HL-60/S4 (cell line): ENCODE results near the gene TMEM91.

Experiments used
- in situ Hi-C: fragments of 300-500 bp; cut with MboI; formaldehyde crosslinking; loops from 2 replicates; pipeline ENCODE4 v1.14.3; 2022; ENCODE audit warnings: low sequenced_read_pairs

The TMEM91 gene

DNA sequence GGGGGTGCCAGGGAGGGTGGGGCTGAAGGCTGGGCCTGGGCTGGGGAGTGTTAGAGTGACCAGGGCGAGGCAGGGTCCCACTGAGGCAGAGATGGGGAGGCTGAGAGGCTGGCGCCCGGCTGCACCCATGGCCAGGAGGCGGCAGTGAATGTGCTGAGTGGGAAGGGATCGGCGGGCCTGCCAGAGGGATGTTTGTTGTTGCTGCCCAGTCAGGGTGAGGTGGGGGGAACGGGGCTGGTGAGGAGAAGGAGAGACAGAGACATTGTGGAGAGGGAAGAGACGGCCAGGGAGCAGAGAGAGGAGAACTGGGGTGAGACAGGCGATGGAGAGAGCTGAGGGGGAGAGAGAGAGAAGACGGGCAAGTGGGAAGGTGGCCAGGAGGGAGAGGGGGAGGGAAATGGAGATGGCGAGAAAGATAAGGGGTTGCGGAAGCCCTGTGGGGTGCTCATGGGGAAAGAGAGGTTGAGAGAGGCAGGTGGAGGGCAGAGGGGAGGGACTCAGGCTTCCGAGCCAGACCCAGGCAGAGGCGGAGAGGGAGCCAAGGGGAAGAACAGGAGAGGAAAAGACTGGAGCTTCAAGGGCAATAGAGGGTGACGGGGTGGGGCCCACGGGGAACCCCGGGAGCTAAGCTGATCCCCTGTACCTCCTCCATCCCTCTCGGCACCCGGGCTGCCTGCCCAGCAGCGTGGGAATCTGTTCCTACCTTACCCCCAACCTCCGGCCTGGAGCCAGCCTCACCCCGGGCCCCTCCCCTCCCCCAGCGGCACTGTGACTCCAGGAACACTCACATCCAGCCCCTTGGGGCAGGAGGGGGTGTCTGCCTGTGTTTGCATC lies 51.5 kb downstream of the TMEM91 start:
- in situ Hi-C loops, result no loop called here

DNA sequence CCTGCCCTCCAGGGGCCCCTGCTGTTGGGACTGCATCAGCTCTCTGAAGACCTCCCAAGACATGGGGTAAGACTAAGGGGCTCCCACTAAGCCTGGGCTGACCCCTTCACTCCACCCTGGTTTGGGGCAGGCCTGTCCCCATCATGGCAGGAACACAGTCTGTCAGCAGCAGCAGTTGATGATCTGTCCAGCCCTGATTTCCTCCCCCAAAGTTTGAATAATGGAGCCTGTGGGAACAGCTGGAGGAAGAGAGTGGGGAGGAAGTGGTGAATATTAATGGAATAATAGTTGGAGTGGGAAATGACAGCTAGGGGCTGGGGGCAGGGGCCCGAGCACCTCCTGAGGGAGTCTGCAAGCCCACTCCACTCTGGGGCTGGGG lies 52.1 kb downstream of the TMEM91 start:
- in situ Hi-C loops, result no loop called here

GRCh38 chr19:41430922-41431321 lies 54.6 kb downstream of the TMEM91 start:
- in situ Hi-C loops, result no loop called here

DNA sequence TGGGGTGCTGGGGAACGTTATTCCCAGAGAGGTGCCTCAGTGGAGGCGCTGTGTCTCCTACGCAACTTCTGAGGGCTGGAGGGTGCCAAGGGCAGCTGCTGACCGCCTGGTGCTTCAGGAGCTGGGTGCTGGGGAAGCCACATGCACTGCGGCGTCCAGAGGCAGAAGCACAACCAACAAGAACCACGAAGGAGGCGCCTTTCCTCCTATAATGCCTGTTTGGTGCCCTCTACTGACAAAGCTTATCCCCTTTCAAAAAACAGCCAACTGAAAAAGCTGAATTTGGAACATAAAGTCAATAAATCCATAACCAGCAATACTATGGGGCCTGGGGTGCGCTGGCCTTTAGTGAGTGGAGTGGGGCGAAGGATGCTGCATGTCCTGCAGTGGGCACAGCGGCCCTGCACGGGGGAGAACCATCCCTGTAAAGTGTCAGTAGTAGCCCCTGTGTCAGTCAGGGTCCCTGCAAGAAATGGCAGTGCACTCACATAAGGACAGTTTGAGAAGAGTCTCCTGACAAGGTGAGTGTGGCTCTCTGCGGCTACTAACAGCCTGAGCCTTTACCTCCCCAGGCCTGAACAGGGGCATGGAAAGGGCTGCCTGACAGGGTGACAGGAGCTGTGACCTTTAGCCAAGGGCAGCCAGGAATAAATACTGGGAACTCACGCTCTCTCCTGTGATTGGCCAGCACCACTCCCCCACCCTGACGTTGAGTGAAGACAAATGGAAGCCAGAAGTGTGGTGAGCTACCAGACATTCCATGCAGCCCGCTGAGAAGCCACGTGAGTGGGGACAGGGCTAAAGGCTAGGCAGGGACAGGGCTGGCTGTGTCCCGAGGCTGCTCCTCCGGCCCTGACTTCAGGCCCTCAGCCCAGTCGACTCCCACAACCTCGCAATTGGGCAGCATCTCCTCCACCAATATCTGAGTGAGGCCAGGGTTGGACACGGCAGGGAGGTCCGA lies 55.4 kb downstream of the TMEM91 start:
- in situ Hi-C loops, result no loop called here

GRCh38 chr19:41433171-41433570 lies 56.8 kb downstream of the TMEM91 start:
- in situ Hi-C loops, result no loop called here
